Measurements from ENCODE around the gene IKZF4.
"Not testable (repeated sequence)": the region's sequence is repeated elsewhere in the genome, so short reads cannot be mapped to it uniquely, and the experiment has no call there.

Gene IKZF4

GRCh38 chr12:55999999-56000540 lies 20.8 kb upstream of the IKZF4 start:
- not testable (repeated sequence) for DNase-seq

GRCh38 chr12:56001487-56002100 lies 19.2 kb upstream of the IKZF4 start:
- DNase-seq = no peak

- DNase-seq = not testable (repeated sequence)
These were observed 17.5 kb upstream of the IKZF4 start for GRCh38 chr12:56003376-56003775.

- no peak for DNase-seq
These were observed 16.6 kb upstream of the IKZF4 start for GRCh38 chr12:56004211-56004610.

- peak; percentile 49 to 70 (median 69) for DNase-seq
These were observed 13.0 kb upstream of the IKZF4 start for GRCh38 chr12:56007564-56008559.

- DNase-seq = no peak
These were observed 10.7 kb upstream of the IKZF4 start for GRCh38 chr12:56010111-56010570.

GRCh38 chr12:56011509-56012090 lies 9.2 kb upstream of the IKZF4 start:
- DNase-seq = no peak

GRCh38 chr12:56013482-56013881 lies 7.4 kb upstream of the IKZF4 start:
- DNase-seq = no peak

GRCh38 chr12:56014205-56014604 lies 6.6 kb upstream of the IKZF4 start:
- no peak for DNase-seq

GRCh38 chr12:56017181-56017580 lies 3.7 kb upstream of the IKZF4 start:
- DNase-seq = no peak

- no peak for DNase-seq
These were observed 2.5 kb upstream of the IKZF4 start for GRCh38 chr12:56018356-56018755.

- no peak for DNase-seq
These were observed 1.1 kb downstream of the IKZF4 start for GRCh38 chr12:56021889-56022497.

- no peak for DNase-seq
These were observed 7.8 kb downstream of the IKZF4 start for GRCh38 chr12:56028511-56029165.

GRCh38 chr12:56029166-56029519 lies 8.3 kb downstream of the IKZF4 start:
- no peak for DNase-seq

- peak in 4 of 5 donors; percentile 25 to 52 (median 34) for DNase-seq
These were observed 8.9 kb downstream of the IKZF4 start for GRCh38 chr12:56029666-56030293.

GRCh38 chr12:56031987-56032386 lies 11.1 kb downstream of the IKZF4 start:
- DNase-seq = no peak

GRCh38 chr12:56034586-56035332 lies 13.9 kb downstream of the IKZF4 start:
- DNase-seq = no peak

GRCh38 chr12:56037161-56037560 lies 16.3 kb downstream of the IKZF4 start:
- no peak for DNase-seq

GRCh38 chr12:56038022-56038655 lies 17.3 kb downstream of the IKZF4 start:
- no peak for DNase-seq

GRCh38 chr12:56040151-56040550 lies 19.3 kb downstream of the IKZF4 start:
- DNase-seq = peak in 1 of 5 donors; percentile 56

Measured in T-helper 1 cell (primary cell).